Panc1 (cell line): ENCODE results near the gene RANBP3. TPM values are rescaled to one million over a fixed set of nuclear protein-coding genes. Genes with fewer than 3 reads are reported as not detected.
A peak's percentile ranks its signal among the peaks of the same experiment; 100 is the strongest.

Experiments used
- ATAC-seq: fragments of 200-7000 bp; cut with Tn5 transposase; 2 replicates; pipeline ENCODE4 v1.9.1; 2020; ENCODE audit warnings: mild to moderate bottlenecking, moderate library complexity
- BruUV-seq: library from RNA; stranded (reverse); fragments of 400-500 nt; replicated peaks from 2 replicates; lab custom pipeline; 2021; lab: Mats Ljungman, UMichigan
- CTCF ChIA-PET: fragments of 300-600 bp; sonication (Branson Sonifier 250); formaldehyde crosslinking; loops from one replicate; lab custom pipeline; 2022; ENCODE audit warnings: antibody characterized with exemption; lab: Charles Lee
- POLR2A ChIA-PET: fragments of 300-600 bp; sonication (Branson Sonifier 250); formaldehyde crosslinking; loops from one replicate; lab custom pipeline; 2022; ENCODE audit warnings: antibody characterized with exemption; lab: Charles Lee
- DNase-seq: peaks from one replicate; pipeline ENCODE4 v3.0.0-alpha.2; 2010; ENCODE audit warnings: low read depth, low spot score
- H3K27ac ChIP-seq: 2 replicates; pipeline ENCODE4 v1.5.1; 2011; ENCODE audit warnings: mild to moderate bottlenecking, low read length, inconsistent platforms
- H3K27me3 ChIP-seq: fragments of 200-500 bp; sonication (Bioruptor generic); 2 replicates; pipeline ENCODE4 v1.6.0; 2014; ENCODE audit warnings: low read length, inconsistent platforms; ENCODE audit not compliant: control insufficient read depth, insufficient read depth
- H3K36me3 ChIP-seq: fragments of 200-500 bp; sonication (Bioruptor generic); 2 replicates; pipeline ENCODE4 v1.5.1; 2014; ENCODE audit warnings: inconsistent platforms, mild to moderate bottlenecking, low read length, moderate library complexity; ENCODE audit not compliant: control insufficient read depth, insufficient read depth
- H3K4me1 ChIP-seq: 2 replicates; pipeline ENCODE4 v1.5.1; 2011; ENCODE audit warnings: inconsistent platforms, mild to moderate bottlenecking, low read length, moderate library complexity; ENCODE audit not compliant: control insufficient read depth, insufficient read depth
- H3K4me3 ChIP-seq, 2 experiments: 2 replicates each; pipeline ENCODE4 v1.5.1; 2011 to 2012; ENCODE audit warnings: low read depth in 2 of 2, low read length in 2 of 2, mild to moderate bottlenecking in 2 of 2, inconsistent platforms in 1 of 2, moderate library complexity in 1 of 2
- H3K9me3 ChIP-seq: fragments of 200-500 bp; sonication (Bioruptor generic); 2 replicates; pipeline ENCODE4 v1.5.1; 2014; ENCODE audit warnings: low read depth, mild to moderate bottlenecking, inconsistent platforms, low read length, moderate library complexity; ENCODE audit not compliant: control insufficient read depth, insufficient read depth
- CTCF ChIP-seq: fragments of 450-650 bp; IDR thresholded peaks from 2 replicates; pipeline ENCODE4 v1.5.1; 2017; ENCODE audit warnings: mild to moderate bottlenecking
- POLR2AphosphoS5 ChIP-seq: IDR thresholded peaks from 2 replicates; pipeline ENCODE4 v1.6.1; 2012; ENCODE audit warnings: mild to moderate bottlenecking, low read depth, low read length, moderate library complexity
- REST ChIP-seq, 2 experiments: IDR thresholded peaks; 2 replicates each; pipeline ENCODE4 v1.6.1; 2011 to 2012; ENCODE audit warnings: low read depth in 2 of 2, control low read depth in 1 of 2, low read length in 1 of 2, mild to moderate bottlenecking in 1 of 2, moderate library complexity in 1 of 2; ENCODE audit not compliant: insufficient read depth in 1 of 2
- SIN3A ChIP-seq: IDR thresholded peaks from 2 replicates; pipeline ENCODE4 v1.6.1; 2012; ENCODE audit warnings: low read depth, mild to moderate bottlenecking, low read length, moderate library complexity, borderline replicate concordance; ENCODE audit not compliant: insufficient read depth
- TCF7L2 ChIP-seq: IDR thresholded peaks from 2 replicates; pipeline ENCODE4 v1.6.1; 2011; ENCODE audit warnings: mild to moderate bottlenecking, low read depth, low read length, inconsistent platforms
- in situ Hi-C: cut with HindIII; loops from 2 replicates; pipeline ENCODE4 v1.10.0; 2016; ENCODE audit warnings: low sequenced_read_pairs, low pct_unique_long_range_greater_than_20kb
- intact Hi-C: fragments of 100-400 bp; cut with micrococcal nuclease; formaldehyde crosslinking; loops from one replicate; pipeline ENCODE4 v1.10.0; 2022; ENCODE audit not compliant: unreplicated experiment
- total RNA-seq: library from RNA; stranded (reverse); gene quantifications from one replicate; pipeline ENCODE4 v1.2.1, GENCODE V29; 2021; ENCODE audit not compliant: unreplicated experiment

RANBP3 gene
- total RNA-seq, 1 experiment from 2014 or later: 54.6 TPM

GRCh38 chr19:5977222-5977784, 637 bp downstream of the RANBP3 start:
- Histone ChIP-seq H3K27ac (peak overlapping the region; percentile 85), H3K4me1 (peaks cover 7% of the 10 kb centered on the region), H3K36me3 (no peaks in the 10 kb centered on the region; the same call in 1 of the 2 replicates), H3K27me3 (no peaks in the 10 kb centered on the region), H3K9me3 (no peaks in the 10 kb centered on the region), H3K4me3 (peak overlapping the region; percentile 82)
- ChIA-PET POLR2A (no interaction called here), CTCF (no interaction called here)
- intact Hi-C loops: no loop called here
- DNase-seq (no peak), ATAC-seq (peak; percentile 41; the same call in 1 of the 2 replicates)
- BruUV-seq: no TSS peak
- in situ Hi-C loops: no loop called here
- TF ChIP-seq POLR2AphosphoS5: no peak
- 0 out of 2 replicates have a peak, but pooled peaks have one; percentile 65 for TF ChIP-seq SIN3A
- no peak for TF ChIP-seq REST (IDR thresholded peaks at IDR 0.05; ENCODE audit: insufficient read depth in 1 of 2, low read depth in 2 of 2, low read length in 1 of 2)
- no peak for TF ChIP-seq CTCF
- no peak for TF ChIP-seq TCF7L2

GRCh38 chr19:5976768-5977167, 1.2 kb downstream of the RANBP3 start:
- Histone ChIP-seq H3K27ac (peak overlapping the region; percentile 85), H3K27me3 (no peaks in the 10 kb centered on the region), H3K4me3 (peak overlapping the region; percentile 82), H3K4me1 (peaks cover 7% of the 10 kb centered on the region), H3K9me3 (no peaks in the 10 kb centered on the region), H3K36me3 (no peaks in the 10 kb centered on the region; the same call in 1 of the 2 replicates)
- no TSS peak for BruUV-seq
- ATAC-seq: no peak
- CTCF ChIA-PET: interaction anchor here (0.7 kb wide), 1 partner anchor 28 kb away, joined by 4 read pairs; no protein-coding TSS in a partner anchor
- DNase-seq: no peak
- in situ Hi-C loops: no loop called here
- POLR2A ChIA-PET: no interaction called here
- intact Hi-C loops: no loop called here
- TF ChIP-seq REST (IDR thresholded peaks at IDR 0.05; ENCODE audit: insufficient read depth in 1 of 2, low read depth in 2 of 2, low read length in 1 of 2) (no peak), CTCF (no peak), POLR2AphosphoS5 (no peak), TCF7L2 (no peak), SIN3A (no peak)
